GM19025 (cell line): ENCODE results near the gene FKRP.
"Not testable (repeated sequence)": the region's sequence is repeated elsewhere in the genome, so short reads cannot be mapped to it uniquely, and the experiment has no call there.

ENCODE experiments used
- ATAC-seq: cut with Tn5 transposase; IDR thresholded peaks from one replicate; pipeline ENCODE4 v1.9.1; 2021; ENCODE audit warnings: mild to moderate bottlenecking, low read depth, moderate library complexity; ENCODE audit not compliant: unreplicated experiment

Gene FKRP

GRCh38 chr19:46784262-46785053 is 38.6 kb downstream of the FKRP start:
- ATAC-seq = peak; percentile 38

- ATAC-seq = no peak
Observed at GRCh38 chr19:46785054-46785979, 39.5 kb downstream of the FKRP start.

- ATAC-seq = no peak
Observed at GRCh38 chr19:46785980-46786235, 40.1 kb downstream of the FKRP start.

- no peak for ATAC-seq
Observed at GRCh38 chr19:46786236-46787039, 40.6 kb downstream of the FKRP start.

- ATAC-seq = no peak
Observed at GRCh38 chr19:46787040-46787330, 41.1 kb downstream of the FKRP start.

GRCh38 chr19:46787331-46788261 is 41.7 kb downstream of the FKRP start:
- no peak for ATAC-seq

GRCh38 chr19:46788262-46788967 is 42.6 kb downstream of the FKRP start, which contains the start of gene SLC1A5:
Gene SLC1A5 (minus strand): TSS chr19:46788594. CDS start chr19:46787965, 629 bp downstream.
- peak; percentile 54 for ATAC-seq

GRCh38 chr19:46788968-46789338 is 43.1 kb downstream of the FKRP start:
- ATAC-seq = no peak

- no peak for ATAC-seq
Observed at GRCh38 chr19:46789371-46789770, 43.5 kb downstream of the FKRP start.

- ATAC-seq = no peak
Observed at GRCh38 chr19:46791944-46792343, 46.1 kb downstream of the FKRP start.

GRCh38 chr19:46797881-46798280 is 52.0 kb downstream of the FKRP start:
- ATAC-seq = no peak

GRCh38 chr19:46798713-46799112 is 52.9 kb downstream of the FKRP start:
- ATAC-seq = no peak

- ATAC-seq = no peak
Observed at GRCh38 chr19:46802152-46802551, 56.3 kb downstream of the FKRP start.

GRCh38 chr19:46803555-46803954 is 57.7 kb downstream of the FKRP start:
- no peak for ATAC-seq

GRCh38 chr19:46804432-46804831 is 58.6 kb downstream of the FKRP start:
- not testable (repeated sequence) for ATAC-seq

- no peak for ATAC-seq
Observed at GRCh38 chr19:46806656-46807055, 60.8 kb downstream of the FKRP start.
